Lower leg skin (tissue), 3 donors: ENCODE results near the gene CHKA.

ENCODE experiments used
- POLR2A ChIP-seq, 2 donors: fragments of 450-650 bp; IDR thresholded peaks; one replicate each; pipeline ENCODE4 v1.6.1; 2016 to 2017; ENCODE audit warnings: antibody characterized with exemption in 2 of 2, mild to moderate bottlenecking in 1 of 2, moderate library complexity in 1 of 2
- TF ChIP-seq, protein P1 (sequence below), 3 donors: fragments of 450-650 bp; IDR thresholded peaks; one replicate each; pipeline ENCODE4 v1.5.1; 2016; ENCODE audit warnings: antibody characterized with exemption in 3 of 3, mild to moderate bottlenecking in 3 of 3, moderate library complexity in 2 of 3

GRCh38 chr11:68025047-68025446 lies 96.1 kb downstream of the CHKA start:
- TF ChIP-seq, protein P1, sequence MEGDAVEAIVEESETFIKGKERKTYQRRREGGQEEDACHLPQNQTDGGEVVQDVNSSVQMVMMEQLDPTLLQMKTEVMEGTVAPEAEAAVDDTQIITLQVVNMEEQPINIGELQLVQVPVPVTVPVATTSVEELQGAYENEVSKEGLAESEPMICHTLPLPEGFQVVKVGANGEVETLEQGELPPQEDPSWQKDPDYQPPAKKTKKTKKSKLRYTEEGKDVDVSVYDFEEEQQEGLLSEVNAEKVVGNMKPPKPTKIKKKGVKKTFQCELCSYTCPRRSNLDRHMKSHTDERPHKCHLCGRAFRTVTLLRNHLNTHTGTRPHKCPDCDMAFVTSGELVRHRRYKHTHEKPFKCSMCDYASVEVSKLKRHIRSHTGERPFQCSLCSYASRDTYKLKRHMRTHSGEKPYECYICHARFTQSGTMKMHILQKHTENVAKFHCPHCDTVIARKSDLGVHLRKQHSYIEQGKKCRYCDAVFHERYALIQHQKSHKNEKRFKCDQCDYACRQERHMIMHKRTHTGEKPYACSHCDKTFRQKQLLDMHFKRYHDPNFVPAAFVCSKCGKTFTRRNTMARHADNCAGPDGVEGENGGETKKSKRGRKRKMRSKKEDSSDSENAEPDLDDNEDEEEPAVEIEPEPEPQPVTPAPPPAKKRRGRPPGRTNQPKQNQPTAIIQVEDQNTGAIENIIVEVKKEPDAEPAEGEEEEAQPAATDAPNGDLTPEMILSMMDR (IDR thresholded peaks at IDR 0.05): no peak
- no peak for TF ChIP-seq POLR2A (IDR thresholded peaks at IDR 0.05)
